ENCODE measurements around the gene ZMYM2. TPM values are rescaled to one million over a fixed set of nuclear protein-coding genes. Genes with fewer than 3 reads are reported as not detected.
A peak's percentile ranks its signal among the peaks of the same experiment; 100 is the strongest.

The ZMYM2 gene
- total and polyA plus RNA-seq, 2 of the 13 experiments (the other 11 are each of a cell fraction or from before 2014, with no cell fraction given), result 22.4 to 40.8 TPM

GRCh38 chr13:19959831-19960652 is 1.5 kb downstream of the ZMYM2 start (continued):
- TF ChIP-seq ZNF281 (CRISPR knock-in tag; IDR thresholded peaks at IDR 0.05; ENCODE audit: borderline replicate concordance) (peak; percentile 63; the same call in 1 of the 2 replicates), SAP130 (CRISPR knock-in tag; IDR thresholded peaks at IDR 0.05; ENCODE audit: low read depth) (peak; percentile 84)

- intact Hi-C loops (cut with micrococcal nuclease; ENCODE audit: unreplicated experiment), result loop anchor here (5.0 kb wide), 3 partner anchors 33 to 202 kb away; partner anchors contain the start of genes GJA3 and ZMYM5
- peak overlapping the region in 2 of 3 experiments; percentile 25 to 96; a peak in 2 of 6 replicates for H3K4me3 ChIP-seq (replicated peaks in 1 of 3; ENCODE audit: insufficient read depth in 1 of 3, low read depth in 2 of 3, low read length in 3 of 3)
Observed at GRCh38 chr13:19960653-19960976, 2.1 kb downstream of the ZMYM2 start.

More at GRCh38 chr13:19960653-19960976, 2.1 kb downstream of the ZMYM2 start:
- TSS peak; percentile 57 for BruUV-seq (replicated peaks)
- Histone ChIP-seq H3K9me3 (ENCODE audit: low read length) (no peaks in the 10 kb centered on the region), H4K20me1 (ENCODE audit: insufficient read depth, low read length) (peaks cover 26% of the 10 kb centered on the region), H3K27me3 (ENCODE audit: control insufficient read depth in 1 of 2, insufficient read depth in 2 of 2, low read length in 2 of 2) (no peaks in the 10 kb centered on the region; a peak in 1 of 5 replicates), H3K9ac (ENCODE audit: insufficient read depth, low read depth, low read length) (peak overlapping the region; percentile 10; the same call in 1 of the 2 replicates), H3K4me1 (ENCODE audit: insufficient read depth, low read length) (peaks cover 28% of the 10 kb centered on the region), H3K36me3 (replicated peaks in 1 of 2; ENCODE audit: control insufficient read depth in 1 of 2, insufficient read depth in 2 of 2, low read length in 2 of 2) (peaks cover 0 to 16% of the 10 kb centered on the region in 2 experiments; a peak in 2 of 5 replicates), H3K27ac (ENCODE audit: extremely low read length, insufficient read depth, low read length) (no peak overlapping the region), H2AFZ (ENCODE audit: low read length) (no peak overlapping the region), H3K4me2 (ENCODE audit: low read depth, low read length) (peak overlapping the region; percentile 91), H3K79me2 (ENCODE audit: insufficient read depth, low read length) (peaks cover 55% of the 10 kb centered on the region)
- TF ChIP-seq ZFAT (CRISPR knock-in tag; conservative IDR thresholded peaks at IDR 0.05) (no peak), ATM (IDR thresholded peaks at IDR 0.05; ENCODE audit: borderline replicate concordance) (no peak), CBFB (CRISPR knock-in tag; IDR thresholded peaks at IDR 0.05) (no peak), ZZZ3 (CRISPR knock-in tag; IDR thresholded peaks at IDR 0.05; ENCODE audit: borderline replicate concordance) (no peak), RNF2 (conservative IDR thresholded peaks at IDR 0.05; ENCODE audit: low read depth) (no peak), CREB1 (IDR thresholded peaks at IDR 0.05) (no peak), CREB1 (CRISPR knock-in tag; IDR thresholded peaks at IDR 0.05) (0 out of 2 replicates have a peak, but pooled peaks have one; percentile 22), NCOA2 (CRISPR knock-in tag; IDR thresholded peaks at IDR 0.05) (no peak), FLYWCH1 (CRISPR knock-in tag; IDR thresholded peaks at IDR 0.05) (no peak), KLF16 (CRISPR knock-in tag; IDR thresholded peaks at IDR 0.05) (no peak)
- FAIRE-seq, result no peak
- no peak for ATAC-seq
- 45% methylated on average over 2 of the region's 2 CpGs for WGBS (ENCODE audit: low lambda C conversion rate)
- in situ Hi-C loops (cut with HindIII; ENCODE audit: extremely low pct_ligation_motif_present, low pct_unique_long_range_greater_than_20kb), result no loop called here
- ChIA-PET POLR2A (no interaction called here), CTCF (ENCODE audit: low intra/inter-chr PET ratio, low total read pairs) (interaction anchor here (1.5 kb wide), 1 partner anchor 33 kb away, joined by 3 read pairs; no protein-coding TSS in a partner anchor)
- no peak for DNase-seq (ENCODE audit: low spot score)
